ENCODE data around the gene ANKRD28.
A peak's percentile ranks its signal among the peaks of the same experiment; 100 is the strongest.
"Not testable (repeated sequence)": the region's sequence is repeated elsewhere in the genome, so short reads cannot be mapped to it uniquely, and the experiment has no call there.

Gene ANKRD28

DNA sequence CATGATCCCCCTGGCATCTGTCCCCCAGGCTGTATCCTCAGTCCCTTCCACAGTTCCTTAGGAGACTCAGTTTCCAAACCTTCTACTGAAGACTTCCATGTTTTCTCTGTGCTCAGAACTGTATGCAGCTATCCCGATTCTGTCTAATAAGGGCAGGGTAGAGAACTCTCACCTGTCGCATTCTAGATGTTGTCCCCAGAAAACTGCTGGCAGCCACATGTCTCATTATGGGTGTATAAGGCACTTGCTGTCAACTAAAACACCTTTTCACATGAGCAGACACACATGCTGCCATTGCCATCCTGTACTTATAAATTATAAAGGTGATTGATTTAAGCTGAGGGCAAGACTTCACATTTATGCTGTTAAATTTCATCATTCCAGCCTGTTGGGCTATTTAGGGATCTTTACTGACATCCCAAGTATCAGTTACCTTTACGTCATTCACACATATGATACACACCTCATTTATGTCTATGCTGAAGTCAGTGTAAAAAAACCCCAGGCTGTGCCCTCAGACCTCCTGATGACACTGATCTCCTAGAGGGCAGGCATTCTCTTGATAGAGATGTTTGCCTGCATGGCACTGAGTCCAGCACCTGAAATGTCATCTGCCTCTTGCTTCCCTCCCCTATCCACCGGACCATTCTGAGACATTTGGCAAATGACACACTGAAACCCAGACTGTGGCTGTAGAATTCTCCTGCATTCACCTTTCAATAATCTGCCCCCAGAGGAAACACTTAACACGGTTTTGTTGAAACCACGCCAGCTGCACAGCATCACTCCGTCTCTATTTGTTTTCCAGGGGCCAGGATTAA is 160.4 kb downstream of the ANKRD28 start:
- no peak for DNase-seq

DNA sequence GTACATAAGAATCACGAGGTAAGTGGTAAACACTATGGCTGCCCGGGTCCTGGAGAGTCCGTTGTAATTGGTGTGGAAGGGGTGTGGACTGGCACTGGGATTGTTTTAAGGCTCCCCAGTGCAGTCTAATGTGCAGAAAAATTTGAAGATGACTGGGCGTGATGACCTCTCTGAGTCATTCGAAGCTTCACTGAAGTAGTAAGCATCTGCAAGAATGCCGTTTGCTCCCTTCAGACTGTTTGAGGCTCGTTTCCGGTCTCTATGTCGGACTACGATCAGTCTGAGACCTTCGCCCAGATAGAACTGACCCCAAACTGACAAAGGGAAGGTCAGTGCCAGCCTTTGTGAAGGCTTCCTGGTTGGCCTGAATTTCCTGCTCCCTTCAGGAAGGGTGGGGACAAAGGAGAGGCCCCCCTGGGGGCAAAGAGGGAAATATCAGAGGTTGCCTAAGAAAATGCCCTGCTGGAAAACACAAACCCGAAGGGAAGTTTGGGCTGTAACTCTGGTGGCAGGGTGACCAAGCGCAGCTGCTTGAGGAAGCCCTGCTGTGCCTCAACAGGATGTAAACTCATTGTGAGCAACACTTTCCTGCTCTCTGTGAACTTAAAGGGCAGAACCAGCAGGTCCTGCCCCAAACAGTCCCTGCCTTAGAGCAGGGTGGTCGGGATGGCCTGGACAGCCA is 161.6 kb downstream of the ANKRD28 start:
- DNase-seq: no peak

GRCh38 chr3:15635121-15635661 is 162.6 kb downstream of the ANKRD28 start:
- DNase-seq: peak in 7 of 58 donors; percentile 17 to 47 (median 38)

DNA sequence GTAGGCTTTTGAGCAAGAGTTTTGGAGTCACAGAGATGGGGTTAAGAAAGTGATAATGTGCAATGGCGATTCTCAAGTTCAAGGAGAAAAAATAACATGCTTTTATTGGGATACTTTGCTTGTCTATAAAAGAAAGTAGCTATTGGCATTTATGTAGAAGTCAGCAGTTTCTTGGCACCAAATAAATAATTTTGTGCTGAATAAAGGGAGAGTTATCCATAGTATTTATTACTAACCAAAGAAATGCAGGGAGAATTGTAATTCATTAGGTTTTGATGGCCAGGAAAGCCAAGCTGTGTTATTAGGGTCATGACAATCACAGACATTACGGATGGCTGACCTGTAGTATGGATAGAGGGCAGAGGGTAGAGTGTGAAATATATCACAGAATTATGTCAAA is 163.1 kb downstream of the ANKRD28 start:
- DNase-seq: no peak

- peak in 7 of 58 donors; percentile 8 to 38 (median 28) for DNase-seq
These were observed 163.8 kb downstream of the ANKRD28 start for GRCh38 chr3:15633766-15634598.

GRCh38 chr3:15633159-15633558 is 164.6 kb downstream of the ANKRD28 start:
- no peak for DNase-seq

DNA sequence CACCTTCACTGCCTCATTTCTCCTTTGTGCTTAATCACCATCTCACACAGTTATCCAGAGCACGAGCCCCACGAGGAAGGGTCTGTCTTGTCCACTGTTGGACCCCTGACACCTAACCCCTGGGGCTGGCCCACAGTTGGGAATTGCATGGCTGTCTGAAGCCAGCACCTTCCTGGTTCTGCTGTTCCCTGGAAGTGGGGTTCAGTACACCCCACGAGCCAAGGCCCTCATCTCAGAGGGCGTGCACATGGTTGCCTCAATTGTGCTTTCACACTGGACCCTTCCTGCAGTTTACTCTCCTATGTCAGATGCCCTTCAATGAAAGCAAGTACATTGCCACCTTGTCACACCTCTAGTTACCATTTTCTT is 165.6 kb downstream of the ANKRD28 start:
- no peak for DNase-seq

DNA sequence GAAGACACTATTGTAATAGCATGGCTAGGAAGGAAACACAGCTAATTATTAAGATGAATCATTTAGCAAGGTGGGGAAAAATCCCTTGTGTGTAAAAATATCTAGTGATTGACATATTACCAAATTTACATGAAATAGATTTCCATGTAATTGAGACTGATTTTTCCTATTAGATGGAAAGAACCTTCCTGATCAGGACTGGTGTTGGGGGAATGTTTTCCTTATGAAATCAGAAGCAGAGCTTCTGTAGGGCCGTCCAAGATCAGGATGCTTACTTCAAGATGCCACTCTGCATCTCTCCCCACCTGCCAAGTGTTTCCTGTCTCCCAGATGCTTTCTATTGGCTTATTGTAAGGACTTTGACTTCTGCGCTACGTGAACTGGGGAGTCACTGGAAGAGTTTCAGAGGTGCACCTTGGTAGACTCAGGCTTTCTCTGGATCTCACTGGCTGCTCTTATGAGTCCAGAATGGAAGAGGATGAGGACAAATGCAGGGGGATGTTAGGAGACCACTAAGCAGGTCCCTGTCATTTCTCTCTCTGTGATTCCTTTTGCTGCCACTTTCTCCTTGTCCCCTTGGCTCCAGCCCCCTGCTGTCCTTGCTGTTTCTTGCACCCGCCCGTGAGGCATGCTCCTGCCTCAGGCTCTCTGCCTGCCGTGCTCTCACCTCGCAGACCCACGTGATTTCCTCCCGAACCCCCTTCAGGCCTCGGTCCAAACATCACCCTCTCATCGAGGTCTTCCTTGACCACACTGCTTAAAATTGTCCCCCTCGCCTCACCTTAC is 166.2 kb downstream of the ANKRD28 start:
- no peak for DNase-seq

- peak in 2 of 58 donors; percentile 18 to 38 for DNase-seq
These were observed 167.0 kb downstream of the ANKRD28 start for GRCh38 chr3:15630646-15631350.

DNA sequence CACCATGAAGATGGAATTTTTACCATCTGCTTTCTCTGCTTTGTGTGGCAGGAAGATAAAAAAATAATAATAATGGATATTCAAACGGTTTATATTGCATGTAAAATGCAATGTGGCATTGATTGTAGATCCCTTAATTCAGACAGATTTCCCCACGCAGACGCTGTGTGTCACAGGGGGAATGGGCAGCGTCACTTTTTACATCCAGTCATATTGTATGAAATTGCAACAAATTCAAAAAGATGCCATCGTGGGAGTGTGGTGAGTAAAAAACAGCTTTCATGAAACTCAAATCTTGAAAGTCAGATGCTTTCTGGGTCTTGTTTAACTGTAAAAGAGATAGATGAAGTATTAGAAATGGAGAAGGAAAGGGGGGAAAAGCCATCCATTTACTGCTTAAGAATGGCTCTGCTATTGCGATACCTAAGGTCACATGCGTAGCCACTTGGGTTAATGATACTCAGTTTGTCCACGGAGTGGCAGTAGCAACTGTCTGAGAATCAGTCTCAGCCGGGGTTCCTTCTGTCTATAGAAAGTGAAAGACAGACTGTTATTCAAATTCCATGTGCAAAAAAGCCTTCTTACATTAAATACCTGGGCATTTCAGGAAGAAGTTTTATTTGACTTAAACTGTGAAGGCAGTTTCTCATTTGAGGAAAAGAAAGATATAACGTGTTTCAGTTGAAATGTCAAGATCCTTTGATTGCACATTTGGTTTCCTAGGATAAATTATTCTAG is 167.8 kb downstream of the ANKRD28 start:
- peak in 33 of 58 donors; percentile 7 to 81 (median 47) for DNase-seq

- DNase-seq: no peak
These were observed 168.8 kb downstream of the ANKRD28 start for GRCh38 chr3:15628967-15629366.

GRCh38 chr3:15623535-15624440 is 174.0 kb downstream of the ANKRD28 start:
- no peak for DNase-seq

GRCh38 chr3:15619659-15620464 is 177.9 kb downstream of the ANKRD28 start:
- DNase-seq: not testable (repeated sequence)
